Measurements from ENCODE around the gene SRSF8.

The SRSF8 gene

DNA sequence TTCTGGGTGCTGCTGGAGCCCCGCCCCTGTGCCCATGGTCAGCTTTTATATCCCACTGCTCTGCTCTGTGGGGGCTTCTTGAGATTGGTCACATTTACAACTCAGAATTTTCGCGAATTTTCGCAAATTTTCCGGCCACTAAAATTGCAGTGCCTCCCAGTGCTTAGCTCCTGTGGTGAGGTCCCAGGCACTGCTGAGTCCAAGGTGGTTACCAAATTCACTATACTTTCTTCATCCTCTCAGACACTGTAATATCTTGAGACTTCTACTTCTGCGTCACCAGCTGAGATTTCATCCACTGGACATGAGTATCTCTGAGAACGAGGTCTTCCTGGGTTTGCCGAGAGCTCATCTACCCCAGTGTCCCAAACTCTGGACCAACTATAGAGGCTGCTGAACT is 8.8 kb upstream of the SRSF8 start:
- TF ChIP-seq EZH2 (IDR thresholded peaks at IDR 0.05; ENCODE audit: borderline replicate concordance, low read depth, low read length, severe bottlenecking) = no peak
- TF ChIP-seq CTCF (IDR thresholded peaks at IDR 0.05; ENCODE audit: borderline replicate concordance, extremely low read depth, low read length, poor library complexity, severe bottlenecking) = no peak
- no peak overlapping the region for H3K9ac ChIP-seq (ENCODE audit: low read depth, low read length)
- no peaks in the 10 kb centered on the region for H3K79me2 ChIP-seq (ENCODE audit: insufficient read depth, low read length)
- no peaks in the 10 kb centered on the region for H3K4me1 ChIP-seq (ENCODE audit: insufficient read depth, low read length)
- no peak overlapping the region for H2AFZ ChIP-seq (ENCODE audit: low read depth, low read length)
- H4K20me1 ChIP-seq (ENCODE audit: insufficient read depth, low read length) = no peaks in the 10 kb centered on the region
- H3K9me3 ChIP-seq (ENCODE audit: insufficient read depth, low read length, severe bottlenecking) = no peaks in the 10 kb centered on the region
- no peak overlapping the region for H3K4me2 ChIP-seq (ENCODE audit: insufficient read depth, low read length)
- H3K27me3 ChIP-seq (ENCODE audit: insufficient read depth, low read length, poor library complexity) = peaks cover 6% of the 10 kb centered on the region
- ATAC-seq (ENCODE audit: insufficient read depth, low read depth) = no peak
- H3K36me3 ChIP-seq (ENCODE audit: insufficient read depth, low read length) = no peaks in the 10 kb centered on the region
- DNase-seq = no peak
- H3K27ac ChIP-seq (ENCODE audit: low read length) = no peak overlapping the region
- no peak overlapping the region for H3K4me3 ChIP-seq (ENCODE audit: low read depth in 1 of 2, low read length in 2 of 2)

DNA sequence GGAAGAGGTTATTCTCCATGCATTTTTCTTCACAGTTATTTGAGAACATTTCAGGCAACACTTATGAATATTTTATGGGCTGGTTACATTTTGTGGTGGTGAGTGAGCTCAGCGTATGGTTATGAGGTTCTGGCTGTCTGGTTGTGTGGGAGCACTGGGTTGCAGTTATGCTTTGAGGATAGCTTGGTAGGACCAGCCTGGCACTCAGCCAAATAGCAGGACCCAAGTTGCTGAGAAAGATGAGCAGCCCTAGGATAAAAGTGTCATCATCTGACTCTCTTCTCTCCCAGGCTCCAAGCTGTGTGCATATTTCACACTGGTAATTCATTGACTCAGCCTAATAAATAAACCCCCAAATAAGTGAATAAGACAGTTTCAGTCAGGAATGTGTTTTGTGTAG is 8.1 kb upstream of the SRSF8 start:
- Histone ChIP-seq H3K36me3 (ENCODE audit: insufficient read depth, low read length) (no peaks in the 10 kb centered on the region), H3K4me1 (ENCODE audit: insufficient read depth, low read length) (no peaks in the 10 kb centered on the region), H3K27ac (ENCODE audit: low read length) (no peak overlapping the region), H3K4me3 (ENCODE audit: low read depth in 1 of 2, low read length in 2 of 2) (no peak overlapping the region), H3K9me3 (ENCODE audit: insufficient read depth, low read length, severe bottlenecking) (no peaks in the 10 kb centered on the region), H3K79me2 (ENCODE audit: insufficient read depth, low read length) (no peaks in the 10 kb centered on the region), H2AFZ (ENCODE audit: low read depth, low read length) (no peak overlapping the region), H4K20me1 (ENCODE audit: insufficient read depth, low read length) (no peaks in the 10 kb centered on the region), H3K9ac (ENCODE audit: low read depth, low read length) (no peak overlapping the region), H3K27me3 (ENCODE audit: insufficient read depth, low read length, poor library complexity) (peaks cover 6% of the 10 kb centered on the region), H3K4me2 (ENCODE audit: insufficient read depth, low read length) (no peak overlapping the region)
- ATAC-seq (ENCODE audit: insufficient read depth, low read depth) (no peak), DNase-seq (no peak)
- TF ChIP-seq CTCF (IDR thresholded peaks at IDR 0.05; ENCODE audit: borderline replicate concordance, extremely low read depth, low read length, poor library complexity, severe bottlenecking) = no peak
- no peak for TF ChIP-seq EZH2 (IDR thresholded peaks at IDR 0.05; ENCODE audit: borderline replicate concordance, low read depth, low read length, severe bottlenecking)

DNA sequence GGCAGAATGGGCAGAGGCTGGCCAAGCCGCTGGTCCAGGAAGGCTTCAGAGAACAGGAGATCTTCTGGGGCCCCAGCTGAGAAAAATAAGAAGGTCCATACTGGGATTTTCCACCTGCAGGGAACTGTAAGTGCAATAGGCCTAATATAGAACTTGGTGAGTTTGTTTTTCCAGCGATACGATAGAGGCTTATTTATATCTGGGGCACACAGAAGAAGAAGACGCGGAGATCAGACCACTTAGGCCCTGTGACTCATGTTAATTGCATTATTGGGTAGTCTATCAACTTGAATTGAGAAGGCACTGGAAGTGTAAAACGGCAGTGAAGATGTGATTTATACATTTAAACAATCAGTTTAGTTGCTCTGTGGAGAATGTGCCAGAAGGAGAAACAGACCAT is 7.7 kb upstream of the SRSF8 start:
- DNase-seq = no peak
- H3K4me2 ChIP-seq (ENCODE audit: insufficient read depth, low read length) = no peak overlapping the region
- H4K20me1 ChIP-seq (ENCODE audit: insufficient read depth, low read length) = no peaks in the 10 kb centered on the region
- no peak for TF ChIP-seq CTCF (IDR thresholded peaks at IDR 0.05; ENCODE audit: borderline replicate concordance, extremely low read depth, low read length, poor library complexity, severe bottlenecking)
- TF ChIP-seq EZH2 (IDR thresholded peaks at IDR 0.05; ENCODE audit: borderline replicate concordance, low read depth, low read length, severe bottlenecking) = no peak
- no peak overlapping the region for H3K4me3 ChIP-seq (ENCODE audit: low read depth in 1 of 2, low read length in 2 of 2)
- H3K9me3 ChIP-seq (ENCODE audit: insufficient read depth, low read length, severe bottlenecking) = no peaks in the 10 kb centered on the region
- H3K4me1 ChIP-seq (ENCODE audit: insufficient read depth, low read length) = no peaks in the 10 kb centered on the region
- no peak overlapping the region for H3K27ac ChIP-seq (ENCODE audit: low read length)
- H2AFZ ChIP-seq (ENCODE audit: low read depth, low read length) = no peak overlapping the region
- no peak overlapping the region for H3K9ac ChIP-seq (ENCODE audit: low read depth, low read length)
- no peaks in the 10 kb centered on the region for H3K36me3 ChIP-seq (ENCODE audit: insufficient read depth, low read length)
- ATAC-seq (ENCODE audit: insufficient read depth, low read depth) = no peak
- no peaks in the 10 kb centered on the region for H3K79me2 ChIP-seq (ENCODE audit: insufficient read depth, low read length)
- H3K27me3 ChIP-seq (ENCODE audit: insufficient read depth, low read length, poor library complexity) = peaks cover 6% of the 10 kb centered on the region

DNA sequence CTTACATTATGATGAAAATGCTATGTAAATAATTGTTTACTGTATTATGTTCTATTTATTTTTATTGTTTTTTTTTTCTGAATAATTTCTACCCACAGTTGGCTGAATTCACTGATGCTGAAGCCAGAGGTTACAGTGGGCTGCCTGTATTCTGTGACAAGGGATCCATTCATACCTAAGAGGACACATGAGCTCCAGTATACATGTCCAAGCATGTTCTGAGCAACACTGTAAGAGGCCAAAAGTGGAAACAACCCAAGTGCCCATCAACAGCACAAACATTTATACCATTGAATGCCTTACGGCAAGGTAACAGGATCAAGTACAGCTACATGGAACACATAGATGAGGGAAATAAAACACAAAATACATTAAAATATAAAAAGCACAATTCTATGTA is 1.4 kb upstream of the SRSF8 start:
- ATAC-seq (ENCODE audit: insufficient read depth, low read depth) = no peak
- Histone ChIP-seq H4K20me1 (ENCODE audit: insufficient read depth, low read length) (peaks cover 1% of the 10 kb centered on the region; the same call in 1 of the 2 replicates), H3K79me2 (ENCODE audit: insufficient read depth, low read length) (peaks cover 27% of the 10 kb centered on the region), H3K27ac (ENCODE audit: low read length) (no peak overlapping the region), H3K9ac (ENCODE audit: low read depth, low read length) (no peak overlapping the region), H3K4me2 (ENCODE audit: insufficient read depth, low read length) (no peak overlapping the region), H3K4me1 (ENCODE audit: insufficient read depth, low read length) (peaks cover 22% of the 10 kb centered on the region), H2AFZ (ENCODE audit: low read depth, low read length) (no peak overlapping the region), H3K9me3 (ENCODE audit: insufficient read depth, low read length, severe bottlenecking) (no peaks in the 10 kb centered on the region), H3K36me3 (ENCODE audit: insufficient read depth, low read length) (peaks cover 1% of the 10 kb centered on the region; the same call in 1 of the 2 replicates), H3K27me3 (ENCODE audit: insufficient read depth, low read length, poor library complexity) (peaks cover 2% of the 10 kb centered on the region), H3K4me3 (ENCODE audit: low read depth in 1 of 2, low read length in 2 of 2) (no peak overlapping the region)
- TF ChIP-seq CTCF (IDR thresholded peaks at IDR 0.05; ENCODE audit: borderline replicate concordance, extremely low read depth, low read length, poor library complexity, severe bottlenecking) (no peak), EZH2 (IDR thresholded peaks at IDR 0.05; ENCODE audit: borderline replicate concordance, low read depth, low read length, severe bottlenecking) (no peak)
- no peak for DNase-seq

All from DND-41 (cell line).